GM18502 (cell line): ENCODE results near the gene SLC22A8.
"Not testable (repeated sequence)": the region's sequence is repeated elsewhere in the genome, so short reads cannot be mapped to it uniquely, and the experiment has no call there.

ENCODE experiments used
- ATAC-seq: cut with Tn5 transposase; IDR thresholded peaks from one replicate; pipeline ENCODE4 v1.9.1; 2021; ENCODE audit warnings: mild to moderate bottlenecking; ENCODE audit not compliant: unreplicated experiment, poor library complexity

Gene SLC22A8

GRCh38 chr11:63015521-63016215 lies at the start of gene SLC22A8:
TSS of gene SLC22A8 (minus strand) at chr11:63015841. CDS start at chr11:63014958, 883 bp downstream.
- no peak for ATAC-seq

GRCh38 chr11:63046203-63046602 lies 30.6 kb upstream of the SLC22A8 start:
- ATAC-seq: not testable (repeated sequence)

- no peak for ATAC-seq
Observed at GRCh38 chr11:63042596-63042995, 27.0 kb upstream of the SLC22A8 start.

- no peak for ATAC-seq
Observed at GRCh38 chr11:63032457-63032856, 16.8 kb upstream of the SLC22A8 start.

- no peak for ATAC-seq
Observed at GRCh38 chr11:63023841-63024648, 8.4 kb upstream of the SLC22A8 start.

GRCh38 chr11:63023222-63023814 lies 7.7 kb upstream of the SLC22A8 start:
- ATAC-seq: no peak

GRCh38 chr11:63022441-63022840 lies 6.8 kb upstream of the SLC22A8 start:
- ATAC-seq: no peak

GRCh38 chr11:63020671-63021291 lies 5.1 kb upstream of the SLC22A8 start:
- no peak for ATAC-seq

GRCh38 chr11:63019506-63019905 lies 3.9 kb upstream of the SLC22A8 start:
- no peak for ATAC-seq

- ATAC-seq: no peak
Observed at GRCh38 chr11:63017306-63017974, 1.8 kb upstream of the SLC22A8 start.

- ATAC-seq: no peak
Observed at GRCh38 chr11:63014408-63015055, 1.1 kb downstream of the SLC22A8 start.

- no peak for ATAC-seq
Observed at GRCh38 chr11:63012839-63013238, 2.8 kb downstream of the SLC22A8 start.

- ATAC-seq: no peak
Observed at GRCh38 chr11:63012430-63012829, 3.2 kb downstream of the SLC22A8 start.

- no peak for ATAC-seq
Observed at GRCh38 chr11:63010934-63011439, 4.7 kb downstream of the SLC22A8 start.

GRCh38 chr11:63007920-63008319 lies 7.7 kb downstream of the SLC22A8 start:
- ATAC-seq: no peak

- no peak for ATAC-seq
Observed at GRCh38 chr11:63001456-63001855, 14.2 kb downstream of the SLC22A8 start.

GRCh38 chr11:62999649-63000048 lies 16.0 kb downstream of the SLC22A8 start:
- ATAC-seq: no peak

- ATAC-seq: no peak
Observed at GRCh38 chr11:62999156-62999555, 16.5 kb downstream of the SLC22A8 start.

GRCh38 chr11:62996271-62996670 lies 19.4 kb downstream of the SLC22A8 start:
- no peak for ATAC-seq

GRCh38 chr11:62994775-62995174 lies 20.9 kb downstream of the SLC22A8 start:
- no peak for ATAC-seq
